Measurements from ENCODE around the gene MRPL4.
"Not testable (repeated sequence)": the region's sequence is repeated elsewhere in the genome, so short reads cannot be mapped to it uniquely, and the experiment has no call there.

Gene MRPL4

DNA sequence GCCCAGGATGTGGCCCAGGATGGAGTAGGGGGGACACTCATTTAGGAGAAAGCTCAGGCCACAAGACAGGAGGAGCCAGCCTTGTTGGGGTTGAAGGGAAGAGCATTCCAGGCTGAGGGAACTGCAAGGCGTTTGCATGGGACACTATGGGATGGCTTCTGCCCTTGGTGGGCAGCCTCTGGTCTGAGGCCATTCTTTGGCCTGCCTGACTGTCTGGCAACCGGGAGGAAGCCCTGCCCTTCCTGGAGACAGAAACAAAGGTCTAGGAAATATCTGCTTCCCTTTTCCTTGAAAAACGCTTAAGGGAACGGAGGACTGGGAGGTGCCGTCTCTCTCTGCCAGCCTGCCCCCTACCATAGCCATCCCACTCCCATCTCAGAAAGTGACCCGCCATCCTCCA lies 16.1 kb downstream of the MRPL4 start:
- DNase-seq = no peak

DNA sequence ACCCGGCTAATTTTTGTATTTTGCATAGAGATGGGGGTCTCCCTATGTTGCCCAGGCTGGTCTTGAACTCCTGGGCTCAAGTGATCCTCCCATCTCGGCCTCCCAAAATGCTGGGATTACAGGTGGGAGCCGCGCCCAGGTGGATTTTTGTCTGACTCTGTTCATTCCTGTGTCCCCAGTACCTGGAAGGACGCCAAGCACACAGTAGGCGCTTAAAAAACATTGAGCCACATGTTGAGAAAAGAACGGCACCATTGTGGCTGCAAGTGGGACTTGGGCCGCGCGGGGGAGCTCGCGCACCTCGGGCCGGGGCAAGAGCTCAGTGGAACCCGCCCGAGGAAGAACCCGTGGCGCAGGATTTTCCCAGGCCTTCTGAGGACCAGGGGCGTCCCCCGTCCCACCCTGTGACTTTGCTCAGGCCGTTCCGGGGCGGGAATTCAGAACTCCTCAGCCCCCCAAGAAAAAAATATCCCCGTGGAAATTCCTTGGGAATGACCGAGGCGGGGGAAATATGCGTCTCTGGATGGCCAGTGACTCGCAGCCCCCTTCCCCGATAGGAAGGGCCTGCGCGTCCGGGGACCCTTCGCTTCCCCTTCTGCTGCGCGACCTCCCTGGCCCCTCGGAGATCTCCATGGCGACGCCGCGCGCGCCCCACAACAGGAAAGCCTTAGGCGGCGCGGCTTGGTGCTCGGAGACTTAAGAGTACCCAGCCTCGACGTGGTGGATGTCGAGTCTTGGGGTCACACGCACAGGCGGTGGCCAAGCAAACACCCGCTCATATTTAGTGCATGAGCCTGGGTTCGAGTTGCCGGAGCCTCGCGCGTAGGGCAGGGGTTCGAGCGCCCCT lies 17.5 kb downstream of the MRPL4 start:
- DNase-seq = peak; percentile 88

DNA sequence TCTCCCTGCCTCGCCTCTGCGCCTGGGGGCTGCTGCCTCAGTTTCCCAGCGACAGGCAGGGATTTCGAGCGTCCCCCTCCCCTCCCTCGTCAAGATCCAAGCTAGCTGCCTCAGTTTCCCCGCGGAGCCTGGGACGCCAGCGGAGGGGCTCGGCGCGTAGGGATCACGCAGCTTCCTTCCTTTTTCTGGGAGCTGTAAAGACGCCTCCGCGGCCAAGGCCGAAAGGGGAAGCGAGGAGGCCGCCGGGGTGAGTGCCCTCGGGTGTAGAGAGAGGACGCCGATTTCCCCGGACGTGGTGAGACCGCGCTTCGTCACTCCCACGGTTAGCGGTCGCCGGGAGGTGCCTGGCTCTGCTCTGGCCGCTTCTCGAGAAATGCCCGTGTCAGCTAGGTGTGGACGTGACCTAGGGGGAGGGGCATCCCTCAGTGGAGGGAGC lies 18.2 kb downstream of the MRPL4 start:
- DNase-seq = no peak

DNA sequence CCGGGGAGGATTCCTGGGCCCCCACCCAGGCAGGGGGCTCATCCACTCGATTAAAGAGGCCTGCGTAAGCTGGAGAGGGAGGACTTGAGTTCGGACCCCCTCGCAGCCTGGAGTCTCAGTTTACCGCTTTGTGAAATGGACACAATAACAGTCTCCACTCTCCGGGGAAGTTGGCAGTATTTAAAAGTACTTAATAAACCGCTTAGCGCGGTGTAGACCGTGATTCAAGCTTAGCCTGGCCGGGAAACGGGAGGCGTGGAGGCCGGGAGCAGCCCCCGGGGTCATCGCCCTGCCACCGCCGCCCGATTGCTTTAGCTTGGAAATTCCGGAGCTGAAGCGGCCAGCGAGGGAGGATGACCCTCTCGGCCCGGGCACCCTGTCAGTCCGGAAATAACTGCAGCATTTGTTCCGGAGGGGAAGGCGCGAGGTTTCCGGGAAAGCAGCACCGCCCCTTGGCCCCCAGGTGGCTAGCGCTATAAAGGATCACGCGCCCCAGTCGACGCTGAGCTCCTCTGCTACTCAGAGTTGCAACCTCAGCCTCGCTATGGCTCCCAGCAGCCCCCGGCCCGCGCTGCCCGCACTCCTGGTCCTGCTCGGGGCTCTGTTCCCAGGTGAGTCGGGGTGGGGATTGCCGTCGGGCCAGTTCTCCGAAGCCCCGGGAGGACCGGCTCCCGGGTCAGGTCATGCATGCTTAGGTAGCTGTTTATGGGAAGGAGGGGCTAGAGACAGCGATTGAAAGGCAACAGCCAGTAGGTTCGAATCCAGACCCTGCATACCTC lies 18.8 kb downstream of the MRPL4 start, which contains the start of gene ICAM1:
Gene ICAM1, plus strand, starts transcription at position 505 of the 779 bp plus-strand sequence. Its CDS starts 40 bp downstream, at position 545.
- DNase-seq = peak; percentile 50

DNA sequence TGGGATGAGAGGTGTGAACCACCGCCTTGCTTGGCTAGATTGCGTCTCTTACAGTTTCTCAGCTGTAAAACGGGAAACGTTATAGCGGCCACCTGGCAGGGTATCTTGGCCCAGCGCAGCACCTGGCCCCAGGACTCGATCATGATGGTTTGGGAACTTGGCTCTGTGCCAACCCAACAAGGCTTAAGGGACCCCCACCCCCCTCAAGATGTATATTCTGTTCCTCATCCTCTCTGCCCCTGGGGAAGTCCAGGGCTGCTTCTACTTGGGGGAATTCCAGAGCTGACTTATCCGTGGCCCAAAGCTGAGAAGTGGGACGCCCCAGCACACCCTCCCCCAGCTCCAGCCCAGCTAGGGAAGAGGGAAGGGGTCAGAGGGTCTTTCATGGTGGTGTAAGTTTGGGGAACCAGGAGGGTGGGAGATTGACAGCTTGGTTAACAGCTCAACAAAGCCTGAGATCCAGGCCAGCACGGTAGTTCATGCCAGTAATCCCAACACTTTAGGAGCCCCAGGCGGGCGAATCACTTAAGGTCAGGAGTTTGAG lies 19.6 kb downstream of the MRPL4 start:
- DNase-seq = no peak

DNA sequence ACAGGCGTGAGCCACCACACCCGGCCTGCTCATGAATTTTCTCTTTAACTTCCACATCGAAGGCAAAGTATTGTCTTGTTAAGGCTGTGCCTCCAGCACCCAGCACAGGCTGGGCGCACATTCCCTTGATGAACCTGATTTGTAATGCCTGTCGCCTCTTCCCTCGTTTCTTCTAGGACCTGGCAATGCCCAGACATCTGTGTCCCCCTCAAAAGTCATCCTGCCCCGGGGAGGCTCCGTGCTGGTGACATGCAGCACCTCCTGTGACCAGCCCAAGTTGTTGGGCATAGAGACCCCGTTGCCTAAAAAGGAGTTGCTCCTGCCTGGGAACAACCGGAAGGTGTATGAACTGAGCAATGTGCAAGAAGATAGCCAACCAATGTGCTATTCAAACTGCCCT lies 22.6 kb downstream of the MRPL4 start:
- DNase-seq = no peak

DNA sequence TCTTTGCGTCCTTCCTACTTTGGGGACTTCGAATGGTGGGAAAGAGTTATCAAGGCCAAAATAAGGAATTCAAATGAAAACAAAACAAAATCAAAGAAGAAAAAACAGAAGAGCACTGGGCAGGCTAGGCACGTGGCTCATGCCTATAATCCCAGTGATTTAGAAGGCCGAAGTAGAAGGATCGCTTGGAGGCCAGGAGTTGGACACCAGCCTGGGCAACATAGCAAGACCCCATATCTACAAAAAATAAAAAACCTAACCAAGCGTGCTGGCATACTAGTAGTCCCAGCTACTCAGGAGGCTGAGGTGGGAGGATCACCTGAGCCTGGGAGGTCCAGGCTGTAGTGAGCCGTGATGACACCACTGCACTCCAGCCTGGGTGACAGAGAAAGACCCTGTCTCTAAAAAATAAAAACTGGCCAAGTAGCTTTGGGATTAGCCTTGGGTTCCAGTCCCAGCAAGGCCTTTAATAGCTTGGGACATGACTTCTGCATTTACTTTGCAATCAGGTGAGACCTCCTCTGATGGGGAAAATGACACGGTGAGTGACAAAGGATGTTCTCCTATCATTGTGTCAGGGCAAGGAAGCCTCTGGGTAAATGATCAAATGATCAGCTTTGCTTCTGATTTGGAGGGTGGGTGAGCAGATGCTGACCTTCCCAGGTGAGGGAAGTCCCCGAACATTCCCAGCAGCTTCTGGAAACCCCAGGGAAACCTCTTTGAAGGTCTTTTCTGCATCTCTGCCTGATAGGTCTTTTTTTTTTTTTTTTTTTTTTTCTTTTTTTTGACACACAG lies 26.0 kb downstream of the MRPL4 start:
- DNase-seq = no peak

DNA sequence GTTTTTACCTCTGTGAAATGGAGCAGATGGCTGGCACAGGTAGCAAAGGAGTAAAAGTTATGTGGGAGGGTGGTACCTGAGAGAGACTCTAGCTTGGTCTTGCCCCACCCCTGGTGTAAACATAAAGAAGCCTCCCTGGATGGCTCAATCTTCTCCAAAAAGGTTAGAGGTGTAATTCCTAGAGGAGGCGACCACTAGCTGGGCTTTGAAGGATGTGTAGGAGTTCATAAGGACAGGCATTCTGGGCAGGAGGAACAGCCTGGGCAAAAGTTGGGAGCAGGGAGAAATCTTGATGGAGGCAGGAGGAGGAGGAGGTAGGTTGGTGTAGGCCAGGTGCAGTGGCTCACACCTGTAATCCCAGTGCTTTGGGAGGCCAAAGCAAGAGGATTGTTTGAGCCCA lies 26.9 kb downstream of the MRPL4 start:
- DNase-seq = no peak

DNA sequence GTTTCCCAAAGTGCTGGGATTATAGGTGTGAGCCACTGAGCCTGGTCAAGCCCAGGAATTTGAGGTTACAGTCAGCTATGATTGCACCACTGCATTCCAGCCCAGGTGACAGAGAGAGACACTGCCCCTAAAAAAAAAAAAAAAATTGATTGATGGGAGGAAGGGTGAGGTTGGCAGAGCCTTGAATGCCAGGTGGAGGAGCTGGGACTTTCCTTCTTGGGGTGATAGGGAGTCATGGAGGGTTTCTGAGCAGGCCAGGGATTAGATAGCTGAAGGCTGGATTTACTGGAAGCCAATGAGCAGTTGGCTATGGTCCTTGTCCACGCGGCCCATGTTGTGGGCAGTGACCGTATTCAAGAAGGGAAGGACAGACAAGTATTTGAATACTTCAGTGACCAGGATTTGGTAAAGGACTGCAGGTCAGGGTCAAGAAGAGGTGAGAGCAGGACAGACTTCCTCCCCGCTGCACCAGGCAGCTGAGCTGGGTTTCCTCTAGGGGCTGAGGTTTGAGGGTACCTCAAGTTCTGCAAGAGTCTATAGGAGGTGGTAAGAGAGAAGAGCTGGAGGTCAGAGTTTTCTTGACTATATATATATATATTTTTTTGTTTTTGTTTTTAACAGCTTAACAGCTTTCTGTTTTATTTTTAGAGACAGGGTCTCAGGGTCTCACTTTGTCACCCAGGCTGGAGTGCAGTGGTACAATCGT lies 27.9 kb downstream of the MRPL4 start:
- no peak for DNase-seq

DNA sequence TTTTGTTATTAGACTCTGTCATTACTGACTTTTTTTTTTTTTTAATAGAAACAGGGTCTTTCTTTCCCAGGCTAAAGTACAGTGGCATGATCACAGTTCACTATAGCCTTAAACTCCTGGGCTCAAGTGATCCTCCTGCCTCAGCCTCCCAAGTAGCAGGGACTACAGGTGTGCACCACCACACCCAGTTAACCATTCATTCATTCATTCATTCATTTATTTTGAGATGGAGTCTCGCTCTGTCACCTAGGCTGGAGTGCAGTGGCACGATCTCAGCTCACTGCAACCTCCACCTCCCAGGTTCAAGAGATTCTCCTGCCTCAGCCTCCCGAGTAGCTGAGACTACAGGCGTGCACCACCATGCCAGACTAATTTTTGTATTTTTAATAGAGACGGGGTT lies 30.0 kb downstream of the MRPL4 start:
- DNase-seq = not testable (repeated sequence)

DNA sequence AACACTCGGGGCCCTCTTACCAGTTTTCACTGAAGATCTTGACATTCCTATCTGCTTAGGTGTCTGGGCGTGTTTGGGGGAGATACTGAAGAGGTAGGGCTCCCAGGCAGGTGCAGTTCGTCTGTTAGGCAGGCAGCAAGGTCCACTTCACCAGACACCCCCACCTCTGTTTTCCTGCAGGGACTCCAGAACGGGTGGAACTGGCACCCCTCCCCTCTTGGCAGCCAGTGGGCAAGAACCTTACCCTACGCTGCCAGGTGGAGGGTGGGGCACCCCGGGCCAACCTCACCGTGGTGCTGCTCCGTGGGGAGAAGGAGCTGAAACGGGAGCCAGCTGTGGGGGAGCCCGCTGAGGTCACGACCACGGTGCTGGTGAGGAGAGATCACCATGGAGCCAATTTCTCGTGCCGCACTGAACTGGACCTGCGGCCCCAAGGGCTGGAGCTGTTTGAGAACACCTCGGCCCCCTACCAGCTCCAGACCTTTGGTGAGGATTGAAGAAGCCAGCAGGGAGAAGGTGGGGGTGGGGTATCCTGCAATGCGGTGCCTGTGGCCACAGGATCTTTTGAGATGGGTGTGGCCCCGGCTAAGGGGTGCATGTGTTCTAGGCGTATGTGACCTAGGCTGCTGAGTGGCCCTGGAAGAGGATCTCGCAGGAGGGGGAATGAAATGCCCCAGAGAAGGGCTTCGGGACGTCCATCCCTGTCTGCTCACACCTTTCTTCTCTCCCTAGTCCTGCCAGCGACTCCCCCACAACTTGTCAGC lies 31.5 kb downstream of the MRPL4 start:
- no peak for DNase-seq

DNA sequence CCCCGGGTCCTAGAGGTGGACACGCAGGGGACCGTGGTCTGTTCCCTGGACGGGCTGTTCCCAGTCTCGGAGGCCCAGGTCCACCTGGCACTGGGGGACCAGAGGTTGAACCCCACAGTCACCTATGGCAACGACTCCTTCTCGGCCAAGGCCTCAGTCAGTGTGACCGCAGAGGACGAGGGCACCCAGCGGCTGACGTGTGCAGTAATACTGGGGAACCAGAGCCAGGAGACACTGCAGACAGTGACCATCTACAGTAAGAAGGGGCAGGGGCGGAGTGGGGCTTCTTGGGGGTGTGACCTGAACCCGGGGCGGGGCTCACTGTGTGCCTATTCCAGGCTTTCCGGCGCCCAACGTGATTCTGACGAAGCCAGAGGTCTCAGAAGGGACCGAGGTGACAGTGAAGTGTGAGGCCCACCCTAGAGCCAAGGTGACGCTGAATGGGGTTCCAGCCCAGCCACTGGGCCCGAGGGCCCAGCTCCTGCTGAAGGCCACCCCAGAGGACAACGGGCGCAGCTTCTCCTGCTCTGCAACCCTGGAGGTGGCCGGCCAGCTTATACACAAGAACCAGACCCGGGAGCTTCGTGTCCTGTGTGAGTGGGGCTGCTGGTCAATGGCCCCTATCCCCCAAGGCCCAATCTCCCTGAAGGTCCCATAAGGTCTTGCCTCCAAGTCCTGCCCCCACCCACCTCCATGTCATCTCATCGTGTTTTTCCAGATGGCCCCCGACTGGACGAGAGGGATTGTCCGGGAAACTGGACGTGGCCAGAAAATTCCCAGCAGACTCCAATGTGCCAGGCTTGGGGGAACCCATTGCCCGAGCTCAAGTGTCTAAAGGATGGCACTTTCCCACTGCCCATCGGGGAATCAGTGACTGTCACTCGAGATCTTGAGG lies 32.3 kb downstream of the MRPL4 start:
- no peak for DNase-seq

DNA sequence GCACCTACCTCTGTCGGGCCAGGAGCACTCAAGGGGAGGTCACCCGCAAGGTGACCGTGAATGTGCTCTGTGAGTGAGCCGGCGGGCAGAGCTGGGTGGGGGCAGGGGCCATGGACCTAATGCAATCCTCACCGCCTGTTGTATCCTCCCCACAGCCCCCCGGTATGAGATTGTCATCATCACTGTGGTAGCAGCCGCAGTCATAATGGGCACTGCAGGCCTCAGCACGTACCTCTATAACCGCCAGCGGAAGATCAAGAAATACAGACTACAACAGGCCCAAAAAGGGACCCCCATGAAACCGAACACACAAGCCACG lies 32.9 kb downstream of the MRPL4 start:
- DNase-seq = no peak

DNA sequence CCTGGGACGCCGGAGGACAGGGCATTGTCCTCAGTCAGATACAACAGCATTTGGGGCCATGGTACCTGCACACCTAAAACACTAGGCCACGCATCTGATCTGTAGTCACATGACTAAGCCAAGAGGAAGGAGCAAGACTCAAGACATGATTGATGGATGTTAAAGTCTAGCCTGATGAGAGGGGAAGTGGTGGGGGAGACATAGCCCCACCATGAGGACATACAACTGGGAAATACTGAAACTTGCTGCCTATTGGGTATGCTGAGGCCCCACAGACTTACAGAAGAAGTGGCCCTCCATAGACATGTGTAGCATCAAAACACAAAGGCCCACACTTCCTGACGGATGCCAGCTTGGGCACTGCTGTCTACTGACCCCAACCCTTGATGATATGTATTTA lies 33.4 kb downstream of the MRPL4 start:
- no peak for DNase-seq

DNA sequence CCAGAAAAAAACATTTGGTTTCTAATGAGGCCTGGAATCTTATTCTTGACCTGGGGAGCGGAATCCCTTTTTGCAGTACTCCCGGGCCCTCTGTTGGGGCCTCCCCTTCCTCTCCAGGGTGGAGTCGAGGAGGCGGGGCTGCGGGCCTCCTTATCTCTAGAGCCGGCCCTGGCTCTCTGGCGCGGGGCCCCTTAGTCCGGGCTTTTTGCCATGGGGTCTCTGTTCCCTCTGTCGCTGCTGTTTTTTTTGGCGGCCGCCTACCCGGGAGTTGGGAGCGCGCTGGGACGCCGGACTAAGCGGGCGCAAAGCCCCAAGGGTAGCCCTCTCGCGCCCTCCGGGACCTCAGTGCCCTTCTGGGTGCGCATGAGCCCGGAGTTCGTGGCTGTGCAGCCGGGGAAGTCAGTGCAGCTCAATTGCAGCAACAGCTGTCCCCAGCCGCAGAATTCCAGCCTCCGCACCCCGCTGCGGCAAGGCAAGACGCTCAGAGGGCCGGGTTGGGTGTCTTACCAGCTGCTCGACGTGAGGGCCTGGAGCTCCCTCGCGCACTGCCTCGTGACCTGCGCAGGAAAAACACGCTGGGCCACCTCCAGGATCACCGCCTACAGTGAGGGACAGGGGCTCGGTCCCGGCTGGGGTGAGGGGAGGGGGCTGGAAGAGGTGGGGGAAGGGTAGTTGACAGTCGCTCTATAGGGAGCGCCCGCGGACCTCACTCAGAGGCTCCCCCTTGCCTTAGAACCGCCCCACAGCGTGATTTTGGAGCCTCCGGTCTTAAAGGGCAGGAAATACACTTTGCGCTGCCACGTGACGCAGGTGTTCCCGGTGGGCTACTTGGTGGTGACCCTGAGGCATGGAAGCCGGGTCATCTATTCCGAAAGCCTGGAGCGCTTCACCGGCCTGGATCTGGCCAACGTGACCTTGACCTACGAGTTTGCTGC lies 35.1 kb downstream of the MRPL4 start, which contains the start of gene ICAM4:
Gene ICAM4, plus strand, starts transcription at position 153 of the 935 bp plus-strand sequence. Its CDS starts 58 bp downstream, at position 211.
- DNase-seq = peak; percentile 64

DNA sequence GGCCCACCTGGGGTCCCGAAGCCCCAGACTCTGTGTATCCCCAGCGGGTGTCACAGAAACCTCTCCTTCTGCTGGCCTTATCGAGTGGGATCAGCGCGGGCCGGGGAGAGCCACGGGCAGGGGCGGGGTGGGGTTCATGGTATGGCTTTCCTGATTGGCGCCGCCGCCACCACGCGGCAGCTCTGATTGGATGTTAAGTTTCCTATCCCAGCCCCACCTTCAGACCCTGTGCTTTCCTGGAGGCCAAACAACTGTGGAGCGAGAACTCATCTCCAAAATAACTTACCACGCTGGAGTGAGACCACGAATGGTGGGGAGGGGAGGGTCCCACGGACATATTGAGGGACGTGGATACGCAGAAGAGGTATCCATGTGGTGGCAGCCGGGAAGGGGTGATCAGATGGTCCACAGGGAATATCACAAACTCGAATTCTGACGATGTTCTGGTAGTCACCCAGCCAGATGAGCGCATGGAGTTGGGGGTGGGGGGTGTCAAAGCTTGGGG lies 36.7 kb downstream of the MRPL4 start:
- peak; percentile 59 for DNase-seq

DNA sequence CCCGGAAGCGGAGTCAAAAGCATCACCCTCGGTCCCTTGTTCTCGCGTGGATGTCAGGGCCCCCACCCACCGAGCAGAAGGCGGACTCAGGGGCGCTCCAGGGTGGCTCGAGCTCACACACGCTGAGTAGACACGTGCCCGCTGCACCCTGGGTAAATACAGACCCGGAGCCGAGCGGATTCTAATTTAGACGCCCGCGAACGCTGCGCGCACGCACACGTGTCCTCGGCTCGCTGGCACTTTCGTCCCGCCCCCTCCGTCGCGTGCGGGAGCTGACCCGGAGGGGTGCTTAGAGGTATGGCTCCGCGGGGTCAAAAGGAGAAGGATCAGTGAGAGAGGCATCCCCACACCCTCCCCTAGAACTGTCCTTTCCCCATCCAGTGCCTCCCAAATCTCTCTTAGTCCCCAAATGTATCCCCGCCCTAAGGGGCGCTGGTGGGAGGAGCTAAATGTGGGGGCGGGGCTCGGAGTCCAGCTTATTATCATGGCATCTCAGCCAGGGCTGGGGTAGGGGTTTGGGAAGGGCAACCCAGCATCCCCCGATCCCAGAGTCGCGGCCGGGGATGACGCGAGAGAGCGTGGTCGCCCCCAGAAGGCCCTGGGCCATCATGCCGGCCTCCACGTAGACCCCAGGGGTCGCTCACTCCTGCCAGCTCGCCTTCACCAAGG lies 37.3 kb downstream of the MRPL4 start:
- DNase-seq = peak; percentile 65

DNA sequence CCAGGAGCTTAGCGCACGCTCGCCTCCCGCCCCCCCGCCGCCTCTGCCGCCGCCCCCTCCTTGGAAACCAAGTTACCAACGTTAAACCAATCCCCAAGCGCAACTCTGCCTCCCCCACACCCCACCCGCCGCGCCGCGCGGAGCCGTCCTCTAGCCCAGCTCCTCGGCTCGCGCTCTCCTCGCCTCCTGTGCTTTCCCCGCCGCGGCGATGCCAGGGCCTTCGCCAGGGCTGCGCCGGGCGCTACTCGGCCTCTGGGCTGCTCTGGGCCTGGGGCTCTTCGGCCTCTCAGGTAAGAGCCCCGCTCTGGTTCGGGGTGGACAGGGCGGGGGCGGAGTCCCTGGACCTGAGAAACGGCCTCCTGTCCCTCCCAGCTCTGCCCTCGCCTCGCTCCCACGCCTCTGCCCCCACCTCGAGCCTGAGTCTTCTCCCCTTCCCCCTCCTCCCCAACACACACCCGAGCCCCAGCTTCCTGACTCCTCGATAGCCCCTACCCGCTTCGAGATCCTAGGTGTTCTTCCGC lies 37.9 kb downstream of the MRPL4 start, which contains the start of gene ICAM5:
Gene ICAM5, plus strand, starts transcription at position 117 of the 521 bp plus-strand sequence. Its CDS starts 92 bp downstream, at position 209.
- no peak for DNase-seq

Measured in eye (tissue), 1 donor.